ENCODE results near the gene MLH3.

MLH3 gene

GRCh38 chr14:75046899-75047298 is 4.4 kb downstream of the MLH3 start:
- TF ChIP-seq CTCF (conservative IDR thresholded peaks at IDR 0.05): no peak
- no peak for TF ChIP-seq ZFX (IDR thresholded peaks at IDR 0.05)
- no peak overlapping the region for H3K27ac ChIP-seq

GRCh38 chr14:75046275-75046674 is 5.0 kb downstream of the MLH3 start:
- H3K27ac ChIP-seq: no peak overlapping the region
- no peak for TF ChIP-seq ZFX (IDR thresholded peaks at IDR 0.05)
- TF ChIP-seq CTCF (conservative IDR thresholded peaks at IDR 0.05): no peak

GRCh38 chr14:75044752-75045151 is 6.5 kb downstream of the MLH3 start:
- no peak for TF ChIP-seq CTCF (conservative IDR thresholded peaks at IDR 0.05)
- TF ChIP-seq ZFX (IDR thresholded peaks at IDR 0.05): no peak
- no peak overlapping the region for H3K27ac ChIP-seq

GRCh38 chr14:75044322-75044721 is 6.9 kb downstream of the MLH3 start:
- TF ChIP-seq ZFX (IDR thresholded peaks at IDR 0.05) (no peak), CTCF (conservative IDR thresholded peaks at IDR 0.05) (no peak)
- H3K27ac ChIP-seq: no peak overlapping the region

- no peak for TF ChIP-seq CTCF (conservative IDR thresholded peaks at IDR 0.05)
- no peak for TF ChIP-seq ZFX (IDR thresholded peaks at IDR 0.05)
- no peak overlapping the region for H3K27ac ChIP-seq
These were observed 9.2 kb downstream of the MLH3 start for GRCh38 chr14:75042035-75042434.

GRCh38 chr14:75041613-75042012 is 9.7 kb downstream of the MLH3 start:
- H3K27ac ChIP-seq: no peak overlapping the region
- TF ChIP-seq ZFX (IDR thresholded peaks at IDR 0.05) (no peak), CTCF (conservative IDR thresholded peaks at IDR 0.05) (no peak)

GRCh38 chr14:75040959-75041358 is 10.3 kb downstream of the MLH3 start:
- H3K27ac ChIP-seq: no peak overlapping the region
- TF ChIP-seq CTCF (conservative IDR thresholded peaks at IDR 0.05) (no peak), ZFX (IDR thresholded peaks at IDR 0.05) (no peak)
